GM12873 (cell line): ENCODE results near the gene MEN1.

Experiments
- CTCF ChIP-seq: IDR thresholded peaks from 2 replicates; pipeline ENCODE4 v1.5.1; 2012; ENCODE audit warnings: low read depth, mild to moderate bottlenecking, moderate library complexity, low read length, control low read depth; ENCODE audit not compliant: insufficient read depth; ENCODE audit errors: missing control alignments

Gene MEN1

GRCh38 chr11:64826062-64826461 is 15.7 kb upstream of the MEN1 start:
- TF ChIP-seq CTCF = no peak

- no peak for TF ChIP-seq CTCF
Observed at GRCh38 chr11:64823568-64824119, 13.3 kb upstream of the MEN1 start.

- no peak for TF ChIP-seq CTCF
Observed at GRCh38 chr11:64817476-64817875, 7.1 kb upstream of the MEN1 start.

- TF ChIP-seq CTCF = no peak
Observed at GRCh38 chr11:64814712-64815187, 4.4 kb upstream of the MEN1 start.

GRCh38 chr11:64813826-64814225 is 3.5 kb upstream of the MEN1 start:
- no peak for TF ChIP-seq CTCF

- TF ChIP-seq CTCF = no peak
Observed at GRCh38 chr11:64810891-64811272, 531 bp upstream of the MEN1 start.

- no peak for TF ChIP-seq CTCF
Observed at GRCh38 chr11:64809781-64810241, 540 bp downstream of the MEN1 start.
